Memory B cell (primary cell): ENCODE measurements around the gene USP7.

Experiments used
- ATAC-seq: fragments of 150-1000 bp; cut with Tn5 transposase; 2 replicates; pipeline ENCODE4 v1.10.0; 2021; ENCODE audit warnings: low read depth, mild to moderate bottlenecking, moderate library complexity
- DNase-seq, 2 donors: peaks; one replicate each; pipeline ENCODE4 v3.0.0; 2022; ENCODE audit warnings: low spot score in 2 of 2
- H3K27ac Mint-ChIP-seq: one replicate; pipeline ENCODE4 v1.8.0; 2022; ENCODE audit warnings: mild to moderate bottlenecking, moderate library complexity, mixed read lengths
- H3K27me3 Mint-ChIP-seq: one replicate; pipeline ENCODE4 v1.8.0; 2022; ENCODE audit warnings: mixed read lengths
- H3K36me3 Mint-ChIP-seq: one replicate; pipeline ENCODE4 v1.8.0; 2022; ENCODE audit warnings: mild to moderate bottlenecking, mixed read lengths
- H3K4me1 Mint-ChIP-seq: one replicate; pipeline ENCODE4 v1.8.0; 2022; ENCODE audit warnings: mixed read lengths
- H3K4me3 Mint-ChIP-seq: one replicate; pipeline ENCODE4 v1.8.0; 2022; ENCODE audit warnings: mild to moderate bottlenecking, moderate library complexity, mixed read lengths
- H3K9me3 Mint-ChIP-seq: one replicate; pipeline ENCODE4 v1.8.0; 2022; ENCODE audit warnings: mixed read lengths

The USP7 gene

DNA sequence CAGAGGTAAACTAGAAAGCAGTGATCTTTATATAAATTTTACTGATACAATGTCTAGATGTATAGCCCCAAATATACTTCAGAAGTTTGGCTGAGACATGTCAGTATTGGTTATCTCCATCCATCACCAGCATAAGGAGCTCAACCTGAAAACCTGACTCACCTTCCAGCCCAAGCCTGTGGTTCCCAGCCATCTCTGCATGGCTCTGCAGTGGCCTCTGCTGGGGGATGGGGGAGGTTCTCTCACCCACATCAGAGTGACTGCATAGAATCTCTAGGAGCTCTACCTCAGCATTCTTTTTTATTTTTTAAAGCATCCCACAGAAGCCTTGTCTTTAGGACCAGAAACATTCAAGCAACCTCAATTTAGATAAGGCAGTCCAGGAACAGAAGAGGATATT lies 27.3 kb downstream of the USP7 start:
- Mint-ChIP-seq H3K4me1 (peaks cover 56% of the 10 kb centered on the region), H3K9me3 (no peaks in the 10 kb centered on the region), H3K36me3 (peaks cover 2% of the 10 kb centered on the region), H3K27ac (peak overlapping the region; percentile 3), H3K27me3 (no peaks in the 10 kb centered on the region), H3K4me3 (no peak overlapping the region)
- DNase-seq: peak; percentile 49 to 50
- peak; percentile 89 for ATAC-seq

GRCh38 chr16:8935989-8936388 lies 27.7 kb downstream of the USP7 start:
- peaks cover 2% of the 10 kb centered on the region for H3K36me3 Mint-ChIP-seq
- no peak overlapping the region for H3K4me3 Mint-ChIP-seq
- H3K4me1 Mint-ChIP-seq: peaks cover 51% of the 10 kb centered on the region
- ATAC-seq: peak; percentile 49
- H3K27ac Mint-ChIP-seq: peak overlapping the region; percentile 3
- H3K27me3 Mint-ChIP-seq: no peaks in the 10 kb centered on the region
- no peak for DNase-seq
- no peaks in the 10 kb centered on the region for H3K9me3 Mint-ChIP-seq

DNA sequence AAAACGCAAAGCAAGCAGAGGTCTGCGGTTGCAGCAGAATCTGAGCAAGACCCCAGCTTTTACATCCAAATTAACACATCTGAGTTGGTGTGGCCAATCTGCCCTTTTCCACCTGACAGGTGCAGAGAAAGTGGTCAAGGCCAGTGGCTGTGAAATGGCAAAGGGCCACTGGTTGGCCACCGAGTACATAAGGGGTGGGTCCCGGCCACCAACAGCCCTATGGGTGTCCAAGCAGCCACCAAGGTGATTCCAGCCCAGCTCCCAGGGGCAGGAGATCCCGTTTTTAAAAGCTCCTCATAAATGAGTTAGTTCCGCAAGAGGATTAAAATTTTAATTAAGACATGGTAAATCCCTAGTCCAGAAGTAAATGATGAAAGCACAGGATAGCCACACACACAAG lies 29.1 kb downstream of the USP7 start:
- no peak overlapping the region for H3K4me3 Mint-ChIP-seq
- H3K4me1 Mint-ChIP-seq: peaks cover 42% of the 10 kb centered on the region
- ATAC-seq: no peak
- H3K27me3 Mint-ChIP-seq: no peaks in the 10 kb centered on the region
- peaks cover 4% of the 10 kb centered on the region for H3K36me3 Mint-ChIP-seq
- H3K27ac Mint-ChIP-seq: no peak overlapping the region
- no peaks in the 10 kb centered on the region for H3K9me3 Mint-ChIP-seq
- no peak for DNase-seq

GRCh38 chr16:8931859-8932258 lies 31.8 kb downstream of the USP7 start:
- DNase-seq (peak; percentile 30 to 46), ATAC-seq (no peak)
- H3K36me3 Mint-ChIP-seq: peaks cover 12% of the 10 kb centered on the region
- H3K4me3 Mint-ChIP-seq: no peak overlapping the region
- no peaks in the 10 kb centered on the region for H3K9me3 Mint-ChIP-seq
- H3K4me1 Mint-ChIP-seq: peaks cover 40% of the 10 kb centered on the region
- H3K27ac Mint-ChIP-seq: peak overlapping the region; percentile 2
- H3K27me3 Mint-ChIP-seq: no peaks in the 10 kb centered on the region

- Mint-ChIP-seq H3K4me3 (no peak overlapping the region), H3K36me3 (peaks cover 18% of the 10 kb centered on the region), H3K4me1 (peaks cover 33% of the 10 kb centered on the region), H3K27ac (peak overlapping the region; percentile 36), H3K27me3 (no peaks in the 10 kb centered on the region), H3K9me3 (no peaks in the 10 kb centered on the region)
- DNase-seq (no peak), ATAC-seq (peak; percentile 37)
Observed at GRCh38 chr16:8929086-8929748, 34.5 kb downstream of the USP7 start.

- H3K36me3 Mint-ChIP-seq: peaks cover 18% of the 10 kb centered on the region
- H3K27ac Mint-ChIP-seq: peak overlapping the region; percentile 36
- DNase-seq (no peak), ATAC-seq (no peak)
- H3K9me3 Mint-ChIP-seq: no peaks in the 10 kb centered on the region
- peaks cover 36% of the 10 kb centered on the region for H3K4me1 Mint-ChIP-seq
- no peaks in the 10 kb centered on the region for H3K27me3 Mint-ChIP-seq
- H3K4me3 Mint-ChIP-seq: no peak overlapping the region
Observed at GRCh38 chr16:8928467-8928957, 35.2 kb downstream of the USP7 start.

DNA sequence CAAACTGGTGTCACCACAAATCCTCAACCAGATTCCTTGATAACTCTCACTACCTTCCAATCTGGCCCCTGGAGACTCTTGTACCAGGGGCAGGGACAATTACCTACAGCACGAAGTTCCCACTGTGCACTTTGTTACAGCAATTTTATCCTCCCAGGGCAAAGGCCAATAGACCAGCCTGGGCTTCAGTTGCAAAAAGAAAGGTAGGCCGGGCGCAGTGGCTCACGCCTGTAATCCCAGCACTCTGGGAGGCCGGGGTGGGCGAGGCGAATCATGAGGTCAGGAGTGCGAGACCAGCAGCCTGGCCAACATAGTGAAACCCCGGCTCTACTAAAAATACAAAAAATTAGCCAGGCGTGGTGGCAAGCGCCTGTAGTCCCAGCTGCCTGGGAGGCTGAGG lies 36.9 kb downstream of the USP7 start:
- Mint-ChIP-seq H3K36me3 (peaks cover 18% of the 10 kb centered on the region), H3K9me3 (no peaks in the 10 kb centered on the region), H3K4me3 (no peak overlapping the region), H3K4me1 (peaks cover 30% of the 10 kb centered on the region), H3K27me3 (no peaks in the 10 kb centered on the region), H3K27ac (no peak overlapping the region)
- DNase-seq: no peak
- no peak for ATAC-seq

DNA sequence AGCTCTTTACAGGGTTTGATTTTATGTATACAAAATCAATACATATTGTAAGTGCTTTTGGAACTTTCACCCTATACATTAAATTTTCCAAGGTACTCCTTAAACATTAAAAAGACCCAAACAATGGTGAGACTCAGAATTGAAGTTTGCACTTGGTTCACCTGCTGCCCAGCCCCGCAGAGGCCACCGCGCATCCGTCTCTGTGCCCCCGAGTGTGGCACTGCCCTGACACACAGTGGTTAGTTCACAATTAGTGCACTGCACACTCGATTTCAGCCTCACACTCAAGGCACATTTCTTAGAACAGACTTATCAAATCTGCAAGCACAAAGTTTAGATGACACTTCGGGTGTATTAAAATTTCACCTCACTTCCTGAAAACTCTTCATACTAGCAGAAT lies 38.3 kb downstream of the USP7 start:
- Mint-ChIP-seq H3K36me3 (peaks cover 20% of the 10 kb centered on the region), H3K27me3 (no peaks in the 10 kb centered on the region), H3K4me1 (peaks cover 26% of the 10 kb centered on the region), H3K9me3 (no peaks in the 10 kb centered on the region), H3K4me3 (no peak overlapping the region), H3K27ac (no peak overlapping the region)
- no peak for ATAC-seq
- DNase-seq: no peak

- peaks cover 18% of the 10 kb centered on the region for H3K36me3 Mint-ChIP-seq
- H3K4me1 Mint-ChIP-seq: peaks cover 21% of the 10 kb centered on the region
- no peaks in the 10 kb centered on the region for H3K27me3 Mint-ChIP-seq
- DNase-seq (no peak), ATAC-seq (no peak)
- peak overlapping the region; percentile 60 for H3K27ac Mint-ChIP-seq
- H3K4me3 Mint-ChIP-seq: no peak overlapping the region
- no peaks in the 10 kb centered on the region for H3K9me3 Mint-ChIP-seq
Observed at GRCh38 chr16:8924214-8924613, 39.5 kb downstream of the USP7 start.

DNA sequence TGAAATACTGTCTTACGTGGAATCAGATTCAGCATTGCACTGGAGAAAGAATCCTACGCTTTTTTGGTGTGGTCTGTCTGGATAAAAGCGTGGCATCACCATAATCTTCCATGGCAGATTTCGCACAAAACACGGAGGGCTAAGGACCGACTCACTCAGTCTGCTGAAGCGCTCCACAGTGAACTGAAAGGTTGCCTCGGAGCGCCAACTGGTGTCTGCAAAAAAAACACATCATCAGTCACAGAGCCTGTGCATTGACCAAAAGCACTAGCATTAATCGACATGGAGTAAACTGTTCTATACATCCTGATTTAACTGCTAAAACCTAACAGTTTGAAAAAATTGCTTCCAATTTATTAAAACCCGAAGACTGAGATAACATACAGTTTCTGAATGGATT lies 40.5 kb downstream of the USP7 start:
- H3K4me3 Mint-ChIP-seq: no peak overlapping the region
- DNase-seq (no peak), ATAC-seq (no peak)
- peaks cover 21% of the 10 kb centered on the region for H3K36me3 Mint-ChIP-seq
- H3K9me3 Mint-ChIP-seq: no peaks in the 10 kb centered on the region
- H3K27me3 Mint-ChIP-seq: no peaks in the 10 kb centered on the region
- no peak overlapping the region for H3K27ac Mint-ChIP-seq
- H3K4me1 Mint-ChIP-seq: peaks cover 14% of the 10 kb centered on the region

DNA sequence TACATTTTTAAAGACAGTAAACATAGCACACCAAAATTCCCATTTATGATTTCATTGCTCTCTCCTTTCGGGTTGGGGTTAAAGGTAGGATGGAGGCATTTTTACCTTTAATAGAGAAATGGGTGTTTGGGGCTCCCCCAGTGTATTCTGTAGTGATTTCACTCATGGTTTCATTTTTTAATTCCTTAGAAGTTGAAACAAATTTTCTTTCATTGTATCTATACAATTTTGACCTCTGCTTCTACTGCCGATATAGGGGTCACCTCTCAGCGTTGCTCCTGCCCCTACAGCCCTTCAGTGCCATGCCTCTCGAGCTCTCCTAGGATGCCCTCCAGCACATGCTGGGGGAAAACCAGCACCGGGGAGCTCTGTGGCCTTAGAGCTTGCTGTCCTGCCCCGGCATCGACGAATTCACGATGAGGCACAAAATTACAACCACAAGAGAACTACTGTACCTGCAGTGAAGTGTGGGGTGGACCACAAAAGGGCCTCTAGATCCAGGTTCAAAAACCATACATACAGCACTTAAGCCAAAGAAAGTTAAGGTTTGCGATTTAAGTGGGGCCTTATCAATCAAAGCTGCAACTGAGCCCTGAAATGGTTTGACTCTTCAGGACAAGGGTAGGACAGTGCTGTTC lies 42.2 kb downstream of the USP7 start:
- H3K36me3 Mint-ChIP-seq: peaks cover 18% of the 10 kb centered on the region
- H3K27ac Mint-ChIP-seq: no peak overlapping the region

GRCh38 chr16:8920645-8921346 lies 42.9 kb downstream of the USP7 start:
- peaks cover 17% of the 10 kb centered on the region for H3K36me3 Mint-ChIP-seq
- DNase-seq (no peak), ATAC-seq (no peak)
- no peak overlapping the region for H3K4me3 Mint-ChIP-seq
- H3K4me1 Mint-ChIP-seq: peaks cover 7% of the 10 kb centered on the region
- H3K27ac Mint-ChIP-seq: no peak overlapping the region
- no peaks in the 10 kb centered on the region for H3K9me3 Mint-ChIP-seq
- H3K27me3 Mint-ChIP-seq: no peaks in the 10 kb centered on the region

More for the DNA sequence above, 42.2 kb downstream of the USP7 start:
- Mint-ChIP-seq H3K9me3 (no peaks in the 10 kb centered on the region), H3K4me1 (peaks cover 7% of the 10 kb centered on the region), H3K27me3 (no peaks in the 10 kb centered on the region), H3K4me3 (no peak overlapping the region)
- DNase-seq (no peak), ATAC-seq (no peak)

GRCh38 chr16:8919934-8920462 lies 43.7 kb downstream of the USP7 start:
- Mint-ChIP-seq H3K27me3 (no peaks in the 10 kb centered on the region), H3K9me3 (no peaks in the 10 kb centered on the region), H3K27ac (no peak overlapping the region), H3K4me1 (peaks cover 7% of the 10 kb centered on the region), H3K36me3 (peaks cover 14% of the 10 kb centered on the region), H3K4me3 (no peak overlapping the region)
- DNase-seq (no peak), ATAC-seq (no peak)
